Germinal center (tissue), 1 donor: ENCODE results near the gene UBASH3A.

ENCODE experiments used
- DNase-seq: peaks from one replicate; pipeline ENCODE4 v3.0.0; 2012; ENCODE audit warnings: mixed read lengths, low spot score

The UBASH3A gene

GRCh38 chr21:42432695-42433094 is 29.0 kb downstream of the UBASH3A start:
- no peak for DNase-seq

GRCh38 chr21:42433946-42434551 is 30.3 kb downstream of the UBASH3A start:
- DNase-seq: no peak

- no peak for DNase-seq
Observed at GRCh38 chr21:42434884-42435283, 31.2 kb downstream of the UBASH3A start.

- no peak for DNase-seq
Observed at GRCh38 chr21:42435401-42435800, 31.7 kb downstream of the UBASH3A start.

GRCh38 chr21:42435833-42436232 is 32.1 kb downstream of the UBASH3A start:
- no peak for DNase-seq

- DNase-seq: no peak
Observed at GRCh38 chr21:42436914-42437313, 33.2 kb downstream of the UBASH3A start.

- no peak for DNase-seq
Observed at GRCh38 chr21:42437786-42438185, 34.1 kb downstream of the UBASH3A start.

GRCh38 chr21:42438316-42439205 is 34.9 kb downstream of the UBASH3A start:
- DNase-seq: no peak

GRCh38 chr21:42439284-42440186 is 35.8 kb downstream of the UBASH3A start:
- DNase-seq: no peak

GRCh38 chr21:42440187-42440792 is 36.6 kb downstream of the UBASH3A start:
- DNase-seq: no peak

- no peak for DNase-seq
Observed at GRCh38 chr21:42441963-42442362, 38.3 kb downstream of the UBASH3A start.

GRCh38 chr21:42443181-42443785 is 39.6 kb downstream of the UBASH3A start:
- DNase-seq: no peak

- no peak for DNase-seq
Observed at GRCh38 chr21:42443876-42444744, 40.4 kb downstream of the UBASH3A start.

GRCh38 chr21:42444745-42445059 is 41.0 kb downstream of the UBASH3A start:
- no peak for DNase-seq

GRCh38 chr21:42445311-42445710 is 41.6 kb downstream of the UBASH3A start:
- DNase-seq: no peak

- no peak for DNase-seq
Observed at GRCh38 chr21:42446531-42446930, 42.8 kb downstream of the UBASH3A start.

GRCh38 chr21:42447182-42447581 is 43.5 kb downstream of the UBASH3A start:
- DNase-seq: no peak

- DNase-seq: no peak
Observed at GRCh38 chr21:42447732-42448131, 44.0 kb downstream of the UBASH3A start.

- DNase-seq: no peak
Observed at GRCh38 chr21:42448686-42449085, 45.0 kb downstream of the UBASH3A start.

- DNase-seq: no peak
Observed at GRCh38 chr21:42451941-42452340, 48.2 kb downstream of the UBASH3A start.
